ENCODE data around the gene PCDHGB3.
"Not testable (repeated sequence)": the region's sequence is repeated elsewhere in the genome, so short reads cannot be mapped to it uniquely, and the experiment has no call there.

The PCDHGB3 gene

DNA sequence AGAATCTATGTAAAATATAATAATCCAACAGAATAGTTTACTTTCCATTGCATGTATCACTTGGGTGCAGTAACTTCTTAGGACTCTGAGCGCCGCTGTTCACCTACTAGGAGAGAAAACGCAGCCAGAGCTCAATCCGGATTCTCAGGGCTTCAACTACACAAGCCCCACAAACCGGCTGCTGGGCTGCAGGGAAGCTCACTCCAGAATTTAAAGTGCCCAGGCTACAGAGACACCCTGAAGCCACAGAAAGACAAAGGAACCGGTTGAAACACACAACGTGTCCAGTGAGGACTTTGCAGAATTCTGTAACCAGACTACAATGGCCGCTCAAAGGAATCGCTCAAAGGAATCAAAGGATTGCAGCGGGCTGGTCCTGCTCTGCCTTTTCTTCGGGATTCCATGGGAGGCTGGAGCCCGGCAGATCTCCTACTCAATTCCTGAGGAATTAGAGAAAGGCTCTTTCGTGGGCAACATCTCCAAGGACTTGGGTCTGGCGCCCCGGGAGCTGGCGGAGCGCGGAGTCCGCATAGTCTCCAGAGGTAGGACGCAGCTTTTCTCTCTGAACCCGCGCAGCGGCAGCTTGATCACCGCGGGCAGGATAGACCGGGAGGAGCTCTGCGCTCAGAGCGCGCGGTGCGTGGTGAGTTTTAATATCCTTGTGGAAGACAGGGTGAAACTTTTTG is 43.0 kb downstream of the PCDHGB3 start, which contains the start of gene PCDHGA10:
Gene PCDHGA10 (plus strand): TSS at position 134 of the 686 bp plus-strand sequence. CDS start 189 bp downstream, at position 323.
- H3K4me3 ChIP-seq (IDR thresholded peaks at IDR 0.05; ENCODE audit: insufficient read depth, low read depth, low read length) = no peak within 1 kb of the TSS
- no peaks in the 10 kb centered on the region for H3K79me2 ChIP-seq (ENCODE audit: insufficient read depth, low read depth)
- H4K20me1 ChIP-seq (ENCODE audit: insufficient read depth) = no peaks in the 10 kb centered on the region
- no peak within 1 kb of the TSS for H3K4me2 ChIP-seq
- no peak within 1 kb of the TSS for H3K27ac ChIP-seq
- no peaks in the 10 kb centered on the region for H3K27me3 ChIP-seq (ENCODE audit: insufficient read depth, low read depth)
- no peaks in the 10 kb centered on the region for H3K36me3 ChIP-seq (ENCODE audit: insufficient read depth)
- H2AFZ ChIP-seq (ENCODE audit: low read depth) = no peak within 1 kb of the TSS
- H3K4me1 ChIP-seq (ENCODE audit: low read depth, poor library complexity, severe bottlenecking) = no peaks in the 10 kb centered on the region
- no peak within 1 kb of the TSS for H3K9ac ChIP-seq
- TF ChIP-seq, protein P1, sequence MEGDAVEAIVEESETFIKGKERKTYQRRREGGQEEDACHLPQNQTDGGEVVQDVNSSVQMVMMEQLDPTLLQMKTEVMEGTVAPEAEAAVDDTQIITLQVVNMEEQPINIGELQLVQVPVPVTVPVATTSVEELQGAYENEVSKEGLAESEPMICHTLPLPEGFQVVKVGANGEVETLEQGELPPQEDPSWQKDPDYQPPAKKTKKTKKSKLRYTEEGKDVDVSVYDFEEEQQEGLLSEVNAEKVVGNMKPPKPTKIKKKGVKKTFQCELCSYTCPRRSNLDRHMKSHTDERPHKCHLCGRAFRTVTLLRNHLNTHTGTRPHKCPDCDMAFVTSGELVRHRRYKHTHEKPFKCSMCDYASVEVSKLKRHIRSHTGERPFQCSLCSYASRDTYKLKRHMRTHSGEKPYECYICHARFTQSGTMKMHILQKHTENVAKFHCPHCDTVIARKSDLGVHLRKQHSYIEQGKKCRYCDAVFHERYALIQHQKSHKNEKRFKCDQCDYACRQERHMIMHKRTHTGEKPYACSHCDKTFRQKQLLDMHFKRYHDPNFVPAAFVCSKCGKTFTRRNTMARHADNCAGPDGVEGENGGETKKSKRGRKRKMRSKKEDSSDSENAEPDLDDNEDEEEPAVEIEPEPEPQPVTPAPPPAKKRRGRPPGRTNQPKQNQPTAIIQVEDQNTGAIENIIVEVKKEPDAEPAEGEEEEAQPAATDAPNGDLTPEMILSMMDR (conservative IDR thresholded peaks at IDR 0.05; ENCODE audit: low read depth, low read length) = no peak

DNA sequence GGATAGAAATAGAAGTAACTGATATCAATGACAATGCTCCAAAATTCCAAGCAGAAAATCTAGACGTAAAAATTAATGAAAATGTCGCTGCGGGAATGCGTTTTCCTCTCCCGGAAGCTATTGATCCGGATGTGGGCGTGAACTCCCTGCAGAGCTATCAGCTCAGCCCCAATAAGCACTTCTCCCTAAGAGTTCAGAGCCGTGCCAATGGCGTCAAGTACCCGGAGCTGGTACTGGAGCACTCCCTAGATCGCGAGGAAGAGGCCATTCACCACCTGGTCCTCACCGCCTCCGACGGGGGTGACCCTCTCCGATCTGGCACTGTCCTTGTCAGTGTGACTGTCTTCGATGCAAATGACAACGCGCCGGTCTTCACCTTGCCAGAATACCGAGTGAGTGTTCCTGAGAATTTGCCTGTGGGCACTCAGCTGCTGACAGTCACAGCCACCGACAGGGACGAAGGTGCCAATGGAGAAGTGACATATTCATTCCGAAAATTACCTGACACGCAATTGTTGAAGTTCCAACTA is 43.6 kb downstream of the PCDHGB3 start:
- H3K4me1 ChIP-seq (ENCODE audit: low read depth, poor library complexity, severe bottlenecking) = no peaks in the 10 kb centered on the region
- no peak overlapping the region for H3K4me2 ChIP-seq
- TF ChIP-seq, protein P1 (conservative IDR thresholded peaks at IDR 0.05; ENCODE audit: low read depth, low read length) = no peak
- H3K27ac ChIP-seq = no peak overlapping the region
- no peaks in the 10 kb centered on the region for H3K27me3 ChIP-seq (ENCODE audit: insufficient read depth, low read depth)
- H3K36me3 ChIP-seq (ENCODE audit: insufficient read depth) = no peaks in the 10 kb centered on the region
- no peak overlapping the region for H3K4me3 ChIP-seq (IDR thresholded peaks at IDR 0.05; ENCODE audit: insufficient read depth, low read depth, low read length)
- H4K20me1 ChIP-seq (ENCODE audit: insufficient read depth) = no peaks in the 10 kb centered on the region
- H3K79me2 ChIP-seq (ENCODE audit: insufficient read depth, low read depth) = no peaks in the 10 kb centered on the region
- H3K9ac ChIP-seq = no peak overlapping the region
- no peak overlapping the region for H2AFZ ChIP-seq (ENCODE audit: low read depth)

DNA sequence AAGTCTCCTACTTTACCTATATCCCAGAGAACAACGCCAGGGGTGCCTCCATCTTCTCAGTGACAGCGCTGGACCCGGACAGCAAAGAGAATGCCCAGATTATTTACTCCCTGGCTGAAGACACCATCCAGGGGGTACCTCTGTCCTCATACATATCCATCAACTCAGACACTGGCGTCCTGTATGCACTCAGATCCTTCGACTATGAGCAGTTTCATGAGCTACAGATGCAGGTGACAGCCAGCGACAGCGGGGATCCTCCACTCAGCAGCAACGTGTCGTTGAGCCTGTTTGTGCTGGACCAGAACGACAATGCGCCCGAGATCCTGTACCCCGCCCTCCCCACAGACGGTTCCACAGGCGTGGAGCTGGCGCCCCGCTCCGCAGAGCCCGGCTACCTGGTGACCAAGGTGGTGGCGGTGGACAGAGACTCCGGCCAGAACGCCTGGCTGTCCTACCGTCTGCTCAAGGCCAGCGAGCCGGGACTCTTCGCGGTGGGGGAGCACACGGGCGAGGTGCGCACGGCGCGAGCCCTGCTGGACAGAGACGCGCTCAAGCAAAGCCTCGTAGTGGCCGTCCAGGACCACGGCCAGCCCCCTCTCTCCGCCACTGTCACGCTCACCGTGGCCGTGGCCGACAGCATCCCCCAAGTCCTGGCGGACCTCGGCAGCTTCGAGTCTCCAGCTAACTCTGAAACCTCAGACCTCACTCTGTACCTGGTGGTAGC is 44.7 kb downstream of the PCDHGB3 start:
- not testable (repeated sequence) for H3K27ac ChIP-seq; H4K20me1 ChIP-seq (ENCODE audit: insufficient read depth); H3K27me3 ChIP-seq (ENCODE audit: insufficient read depth, low read depth); H2AFZ ChIP-seq (ENCODE audit: low read depth); H3K9ac ChIP-seq; H3K79me2 ChIP-seq (ENCODE audit: insufficient read depth, low read depth); H3K4me2 ChIP-seq; H3K36me3 ChIP-seq (ENCODE audit: insufficient read depth); H3K4me3 ChIP-seq (IDR thresholded peaks at IDR 0.05; ENCODE audit: insufficient read depth, low read depth, low read length); H3K4me1 ChIP-seq (ENCODE audit: low read depth, poor library complexity, severe bottlenecking)

DNA sequence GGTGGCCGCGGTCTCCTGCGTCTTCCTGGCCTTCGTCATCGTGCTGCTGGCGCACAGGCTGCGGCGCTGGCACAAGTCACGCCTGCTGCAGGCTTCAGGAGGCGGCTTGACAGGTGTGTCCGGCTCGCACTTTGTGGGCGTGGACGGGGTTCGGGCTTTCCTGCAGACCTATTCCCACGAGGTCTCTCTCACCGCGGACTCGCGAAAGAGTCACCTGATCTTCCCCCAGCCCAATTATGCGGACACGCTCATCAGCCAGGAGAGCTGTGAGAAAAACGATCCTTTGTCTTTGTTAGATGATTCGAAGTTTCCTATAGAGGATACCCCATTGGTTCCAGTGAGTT is 45.2 kb downstream of the PCDHGB3 start:
- H3K4me2 ChIP-seq; H3K36me3 ChIP-seq (ENCODE audit: insufficient read depth); H2AFZ ChIP-seq (ENCODE audit: low read depth): not testable (repeated sequence)

DNA sequence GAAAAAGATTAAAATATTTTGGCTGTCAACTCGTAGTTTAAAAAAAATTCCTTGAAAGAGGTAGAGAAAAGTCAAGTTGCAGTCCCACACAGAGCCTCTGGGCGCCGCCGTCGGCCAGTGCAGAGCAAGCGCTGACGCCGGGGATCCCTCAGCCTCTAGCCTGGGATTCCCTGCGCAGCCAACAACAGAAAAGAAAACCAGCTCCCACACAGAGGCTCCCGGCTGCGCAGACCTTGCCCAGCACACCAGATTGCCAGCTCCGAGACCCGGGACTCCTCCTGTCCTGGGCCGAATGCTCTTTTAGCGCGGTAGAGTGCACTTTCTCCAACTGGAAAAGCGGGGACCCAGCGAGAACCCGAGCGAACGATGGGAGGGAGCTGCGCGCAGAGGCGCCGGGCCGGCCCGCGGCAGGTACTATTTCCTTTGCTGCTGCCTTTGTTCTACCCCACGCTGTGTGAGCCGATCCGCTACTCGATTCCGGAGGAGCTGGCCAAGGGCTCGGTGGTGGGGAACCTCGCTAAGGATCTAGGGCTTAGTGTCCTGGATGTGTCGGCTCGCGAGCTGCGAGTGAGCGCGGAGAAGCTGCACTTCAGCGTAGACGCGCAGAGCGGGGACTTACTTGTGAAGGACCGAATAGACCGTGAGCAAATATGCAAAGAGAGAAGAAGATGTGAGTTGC is 47.6 kb downstream of the PCDHGB3 start, which contains the start of gene PCDHGB7:
Gene PCDHGB7 (plus strand): TSS at position 184 of the 679 bp plus-strand sequence. CDS start 183 bp downstream, at position 367.
- not testable (repeated sequence) for H3K4me1 ChIP-seq (ENCODE audit: low read depth, poor library complexity, severe bottlenecking); H3K27me3 ChIP-seq (ENCODE audit: insufficient read depth, low read depth); H3K4me3 ChIP-seq (IDR thresholded peaks at IDR 0.05; ENCODE audit: insufficient read depth, low read depth, low read length); H3K79me2 ChIP-seq (ENCODE audit: insufficient read depth, low read depth); H3K9ac ChIP-seq; H3K27ac ChIP-seq; H2AFZ ChIP-seq (ENCODE audit: low read depth); H4K20me1 ChIP-seq (ENCODE audit: insufficient read depth); H3K36me3 ChIP-seq (ENCODE audit: insufficient read depth); H3K4me2 ChIP-seq

More for the DNA sequence above, 45.2 kb downstream of the PCDHGB3 start:
- H3K4me1 ChIP-seq (ENCODE audit: low read depth, poor library complexity, severe bottlenecking); H3K27me3 ChIP-seq (ENCODE audit: insufficient read depth, low read depth); H3K4me3 ChIP-seq (IDR thresholded peaks at IDR 0.05; ENCODE audit: insufficient read depth, low read depth, low read length); H3K79me2 ChIP-seq (ENCODE audit: insufficient read depth, low read depth); H3K27ac ChIP-seq; H3K9ac ChIP-seq; H4K20me1 ChIP-seq (ENCODE audit: insufficient read depth): not testable (repeated sequence)
